HEK293 (cell line): ENCODE measurements around the gene RPL22.

Source experiments
- CTCF ChIA-PET: fragments of 350-600 bp; formaldehyde crosslinking; extraction: SDS; loops from one replicate; lab custom pipeline; 2021; ENCODE audit warnings: antibody characterized with exemption; lab: Yijun Ruan, JAX
- POLR2A ChIA-PET: fragments of 300-600 bp; formaldehyde crosslinking; extraction: SDS; loops from one replicate; lab custom pipeline; 2020; ENCODE audit warnings: antibody characterized with exemption, inconsistent platforms; lab: Yijun Ruan, JAX
- H3K27ac ChIP-seq: fragments of 200-500 bp; sonication (Bioruptor generic); 2 replicates; pipeline ENCODE4 v1.5.1; 2014; ENCODE audit warnings: low read depth, low read length, control low read depth, inconsistent platforms; ENCODE audit errors: extremely low read depth
- H3K36me3 ChIP-seq, 2 experiments: fragments of 200-500 bp in 1 of 2; sonication (Bioruptor generic) in 1 of 2; 1 replicate in 1 of 2; 2 replicates in 1 of 2; pipeline ENCODE4 v1.5.1; 2014 to 2017; ENCODE audit warnings: inconsistent platforms in 2 of 2, low read length in 2 of 2; ENCODE audit not compliant: control insufficient read depth in 2 of 2, insufficient read depth in 1 of 2
- H3K4me1 ChIP-seq: fragments of 200-500 bp; sonication (Bioruptor generic); 2 replicates; pipeline ENCODE4 v1.5.1; 2014; ENCODE audit warnings: mild to moderate bottlenecking, low read length, inconsistent platforms; ENCODE audit not compliant: control insufficient read depth, insufficient read depth
- H3K4me3 ChIP-seq: 2 replicates; pipeline ENCODE4 v1.5.1; 2011; ENCODE audit warnings: low read depth, mild to moderate bottlenecking, control low read depth, low read length, moderate library complexity
- H3K9me3 ChIP-seq: fragments of 200-500 bp; sonication (Bioruptor generic); 2 replicates; pipeline ENCODE4 v1.5.1; 2014; ENCODE audit warnings: low read depth, low read length, inconsistent platforms; ENCODE audit not compliant: control insufficient read depth, insufficient read depth
- EGR2 ChIP-seq: fragments of 450-650 bp; formaldehyde crosslinking; IDR thresholded peaks from 2 replicates; pipeline ENCODE4 v1.5.1; 2016; ENCODE audit warnings: low read depth, missing biosample characterization, missing genetic modification characterization
- GLI2 ChIP-seq: fragments of 450-650 bp; formaldehyde crosslinking; IDR thresholded peaks from 2 replicates; pipeline ENCODE4; 2017; ENCODE audit warnings: missing biosample characterization, missing genetic modification characterization, low read depth, borderline replicate concordance
- KLF10 ChIP-seq: fragments of 450-650 bp; IDR thresholded peaks from 2 replicates; pipeline ENCODE4 v1.5.1; 2018; ENCODE audit warnings: missing biosample characterization, mild to moderate bottlenecking, missing genetic modification characterization
- OSR2 ChIP-seq: fragments of 450-650 bp; formaldehyde crosslinking; IDR thresholded peaks from 2 replicates; pipeline ENCODE4 v1.5.1; 2016; ENCODE audit warnings: missing biosample characterization, missing genetic modification characterization
- SCRT1 ChIP-seq: fragments of 450-650 bp; formaldehyde crosslinking; IDR thresholded peaks from 2 replicates; pipeline ENCODE4 v1.5.1; 2016; ENCODE audit warnings: missing biosample characterization, missing genetic modification characterization, borderline replicate concordance
- SCRT2 ChIP-seq: fragments of 450-650 bp; formaldehyde crosslinking; IDR thresholded peaks from 2 replicates; pipeline ENCODE4 v1.5.1; 2016; ENCODE audit warnings: missing biosample characterization, missing genetic modification characterization
- SP3 ChIP-seq: fragments of 450-650 bp; formaldehyde crosslinking; IDR thresholded peaks from 2 replicates; pipeline ENCODE4 v1.5.1; 2016; ENCODE audit warnings: missing biosample characterization, missing genetic modification characterization
- WT1 ChIP-seq: fragments of 450-650 bp; formaldehyde crosslinking; IDR thresholded peaks from 2 replicates; pipeline ENCODE4 v1.5.1; 2016; ENCODE audit warnings: missing biosample characterization, missing genetic modification characterization
- ZBTB8A ChIP-seq: fragments of 450-650 bp; formaldehyde crosslinking; IDR thresholded peaks from 2 replicates; pipeline ENCODE4 v1.5.1; 2016; ENCODE audit warnings: missing biosample characterization, missing genetic modification characterization
- ZFHX2 ChIP-seq: fragments of 450-650 bp; formaldehyde crosslinking; conservative IDR thresholded peaks from 2 replicates; pipeline ENCODE4 v1.5.1; 2016; ENCODE audit warnings: missing biosample characterization, missing genetic modification characterization
- ZFP41 ChIP-seq: fragments of 450-650 bp; formaldehyde crosslinking; IDR thresholded peaks from 2 replicates; pipeline ENCODE4 v1.5.1; 2016; ENCODE audit warnings: missing biosample characterization, missing genetic modification characterization, borderline replicate concordance
- ZIC2 ChIP-seq: fragments of 450-650 bp; formaldehyde crosslinking; IDR thresholded peaks from 2 replicates; pipeline ENCODE4 v1.5.1; 2016; ENCODE audit warnings: missing biosample characterization, missing genetic modification characterization
- ZNF140 ChIP-seq: fragments of 450-650 bp; formaldehyde crosslinking; IDR thresholded peaks from 2 replicates; pipeline ENCODE4 v1.5.1; 2016; ENCODE audit warnings: missing biosample characterization, missing genetic modification characterization
- ZNF174 ChIP-seq: fragments of 450-650 bp; formaldehyde crosslinking; IDR thresholded peaks from 2 replicates; pipeline ENCODE4 v1.5.0; 2017; ENCODE audit warnings: missing biosample characterization, mild to moderate bottlenecking, missing genetic modification characterization
- ZNF274 ChIP-seq, 2 experiments: fragments of 200-500 bp in 1 of 2; fragments of 450-650 bp in 1 of 2; sonication (Bioruptor generic) in 1 of 2; formaldehyde crosslinking in 1 of 2; IDR thresholded peaks; 2 replicates each; pipeline versions ENCODE4 v1.5.1 to v1.6.1; 2014 to 2016; ENCODE audit warnings: borderline replicate concordance in 1 of 2, inconsistent platforms in 1 of 2, low read length in 1 of 2, missing biosample characterization in 1 of 2, missing genetic modification characterization in 1 of 2
- ZNF416 ChIP-seq: fragments of 450-650 bp; formaldehyde crosslinking; IDR thresholded peaks from 2 replicates; pipeline ENCODE4 v1.5.1; 2016; ENCODE audit warnings: missing biosample characterization, missing genetic modification characterization
- ZNF530 ChIP-seq: fragments of 450-650 bp; formaldehyde crosslinking; IDR thresholded peaks from 2 replicates; pipeline ENCODE4 v1.5.1; 2016; ENCODE audit warnings: low read depth, missing biosample characterization, missing genetic modification characterization
- ZNF555 ChIP-seq: fragments of 450-650 bp; formaldehyde crosslinking; conservative IDR thresholded peaks from 2 replicates; pipeline ENCODE4 v1.5.1; 2017; ENCODE audit warnings: missing biosample characterization, mild to moderate bottlenecking, missing genetic modification characterization, inconsistent platforms
- ZNF558 ChIP-seq: fragments of 450-650 bp; formaldehyde crosslinking; IDR thresholded peaks from 2 replicates; pipeline ENCODE4 v1.5.1; 2016; ENCODE audit warnings: missing biosample characterization, missing genetic modification characterization
- ZNF560 ChIP-seq: fragments of 450-650 bp; formaldehyde crosslinking; IDR thresholded peaks from 2 replicates; pipeline ENCODE4 v1.5.1; 2017; ENCODE audit warnings: missing biosample characterization, missing genetic modification characterization, borderline replicate concordance
- ZNF830 ChIP-seq: fragments of 450-650 bp; IDR thresholded peaks from 2 replicates; pipeline ENCODE4 v1.5.0; 2018; ENCODE audit warnings: missing biosample characterization, missing genetic modification characterization, low read depth, mild to moderate bottlenecking, moderate library complexity
- TF ChIP-seq, protein P1 (sequence below): fragments of 450-650 bp; formaldehyde crosslinking; IDR thresholded peaks from 2 replicates; pipeline ENCODE4 v1.5.1; 2016; ENCODE audit warnings: missing biosample characterization, missing genetic modification characterization
- TF ChIP-seq, protein P2 (sequence below): fragments of 450-650 bp; formaldehyde crosslinking; IDR thresholded peaks from 2 replicates; pipeline ENCODE4 v1.5.1; 2016; ENCODE audit warnings: missing biosample characterization, missing genetic modification characterization
- TF ChIP-seq, protein P3 (sequence below): fragments of 450-650 bp; formaldehyde crosslinking; IDR thresholded peaks from 2 replicates; pipeline ENCODE4 v1.5.1; 2016; ENCODE audit warnings: missing biosample characterization, missing genetic modification characterization, borderline replicate concordance
- TF ChIP-seq, protein P4 (sequence below): fragments of 450-650 bp; formaldehyde crosslinking; IDR thresholded peaks from 2 replicates; pipeline ENCODE4 v1.5.1; 2017; ENCODE audit warnings: missing biosample characterization, missing genetic modification characterization

RPL22 gene

DNA sequence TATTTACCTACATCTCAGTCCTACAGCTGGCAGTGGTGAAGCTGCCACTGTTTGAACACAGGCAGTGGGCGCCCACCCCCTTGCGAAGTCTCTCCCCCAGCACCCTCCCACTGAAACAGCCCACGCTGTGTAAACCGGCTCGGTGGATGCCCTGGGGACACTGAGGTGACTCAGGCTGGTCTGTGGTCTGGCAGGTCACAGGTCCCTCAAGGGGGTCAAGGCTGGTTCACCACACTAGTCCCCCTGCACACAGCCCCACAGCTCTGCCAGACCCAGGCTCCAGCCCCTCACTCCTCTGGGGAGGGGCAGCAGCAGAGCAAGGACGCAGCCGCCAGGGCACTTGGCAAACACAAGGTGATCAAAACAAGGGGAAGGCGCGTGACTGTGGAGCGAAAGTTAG, 26.8 kb downstream of the RPL22 start (continued):
- TF ChIP-seq ZFP41 (tag by site-specific recombination) = no peak
- TF ChIP-seq ZFHX2 = peak; percentile 87
- TF ChIP-seq KLF10 (tag by site-specific recombination) = no peak
- TF ChIP-seq OSR2 = no peak
- no peak for TF ChIP-seq ZNF560
- no peak for TF ChIP-seq ZNF140 (tag by site-specific recombination)

DNA sequence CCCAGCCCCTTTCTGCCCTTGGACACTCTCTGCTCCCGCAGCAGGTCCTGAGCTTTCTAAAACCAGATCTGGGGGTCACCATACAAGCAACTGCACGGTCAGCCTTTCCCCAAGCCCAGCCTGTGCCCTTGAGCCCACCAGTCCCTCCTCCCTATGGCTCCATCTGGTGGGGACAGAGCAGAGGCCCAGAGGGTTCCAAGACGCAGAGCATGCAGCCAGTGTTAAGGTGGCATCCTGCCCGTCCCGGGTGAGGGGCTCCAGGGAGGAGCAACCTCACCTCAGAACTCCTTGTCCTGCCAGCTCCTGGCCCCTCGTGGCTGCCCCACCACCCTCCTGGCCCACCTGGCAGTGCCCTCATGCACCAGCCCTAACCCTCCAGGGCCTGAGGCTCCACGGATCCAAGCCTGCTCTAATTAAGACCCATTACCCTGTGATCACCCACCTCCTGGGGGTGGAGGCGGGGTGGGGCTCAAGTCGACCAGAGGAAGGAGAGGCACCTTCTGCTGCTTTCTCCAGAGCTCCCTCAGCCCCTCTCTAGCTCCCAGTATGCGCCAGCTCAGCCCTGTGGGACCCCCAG, 27.8 kb downstream of the RPL22 start:
- CTCF ChIA-PET = interaction anchor here (0.6 to 1.2 kb wide), 5 partner anchors 14 to 139 kb away, joined by 3 to 5 read pairs (median 3); no protein-coding TSS in a partner anchor
- POLR2A ChIA-PET = no interaction called here
- Histone ChIP-seq H3K36me3 (no peaks in the 10 kb centered on the region), H3K9me3 (no peaks in the 10 kb centered on the region), H3K4me1 (no peaks in the 10 kb centered on the region), H3K4me3 (no peak overlapping the region), H3K27ac (no peak overlapping the region)
- TF ChIP-seq ZNF416 (tag by site-specific recombination) = no peak
- peak; percentile 37 for TF ChIP-seq ZBTB8A (tag by site-specific recombination)
- TF ChIP-seq, protein P1, sequence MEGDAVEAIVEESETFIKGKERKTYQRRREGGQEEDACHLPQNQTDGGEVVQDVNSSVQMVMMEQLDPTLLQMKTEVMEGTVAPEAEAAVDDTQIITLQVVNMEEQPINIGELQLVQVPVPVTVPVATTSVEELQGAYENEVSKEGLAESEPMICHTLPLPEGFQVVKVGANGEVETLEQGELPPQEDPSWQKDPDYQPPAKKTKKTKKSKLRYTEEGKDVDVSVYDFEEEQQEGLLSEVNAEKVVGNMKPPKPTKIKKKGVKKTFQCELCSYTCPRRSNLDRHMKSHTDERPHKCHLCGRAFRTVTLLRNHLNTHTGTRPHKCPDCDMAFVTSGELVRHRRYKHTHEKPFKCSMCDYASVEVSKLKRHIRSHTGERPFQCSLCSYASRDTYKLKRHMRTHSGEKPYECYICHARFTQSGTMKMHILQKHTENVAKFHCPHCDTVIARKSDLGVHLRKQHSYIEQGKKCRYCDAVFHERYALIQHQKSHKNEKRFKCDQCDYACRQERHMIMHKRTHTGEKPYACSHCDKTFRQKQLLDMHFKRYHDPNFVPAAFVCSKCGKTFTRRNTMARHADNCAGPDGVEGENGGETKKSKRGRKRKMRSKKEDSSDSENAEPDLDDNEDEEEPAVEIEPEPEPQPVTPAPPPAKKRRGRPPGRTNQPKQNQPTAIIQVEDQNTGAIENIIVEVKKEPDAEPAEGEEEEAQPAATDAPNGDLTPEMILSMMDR = peak; percentile 78
- no peak for TF ChIP-seq EGR2 (tag by site-specific recombination)
- TF ChIP-seq SCRT2 (tag by site-specific recombination) = no peak

DNA sequence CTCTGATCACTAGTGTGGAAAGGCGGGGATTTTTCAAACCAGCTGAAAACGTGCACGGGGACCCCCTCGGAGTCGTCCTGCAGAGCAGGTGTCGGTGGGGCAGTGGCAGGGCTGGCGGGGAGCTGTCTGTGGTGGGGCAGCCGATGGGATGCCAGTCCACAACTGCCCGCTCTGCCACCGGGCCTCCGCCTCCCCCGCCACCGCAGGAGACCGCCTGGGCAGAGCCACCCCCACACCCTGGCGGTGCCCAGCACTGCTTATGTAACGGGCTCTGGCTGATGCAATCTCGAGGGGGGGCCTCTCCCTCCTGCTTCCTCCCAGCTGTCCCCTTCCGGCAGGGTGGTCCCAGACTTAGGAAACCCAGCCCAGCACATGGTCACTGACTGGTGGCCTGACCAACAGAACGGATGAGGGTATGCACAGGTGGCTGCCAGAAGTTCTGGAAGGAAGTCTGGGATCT, 28.6 kb downstream of the RPL22 start:
- H3K4me1 ChIP-seq = no peaks in the 10 kb centered on the region
- CTCF ChIA-PET = interaction anchor here (0.6 to 1.0 kb wide), 2 partner anchors 129 to 138 kb away, joined by 3 to 5 read pairs; no protein-coding TSS in a partner anchor
- H3K36me3 ChIP-seq = no peaks in the 10 kb centered on the region
- POLR2A ChIA-PET = no interaction called here
- no peak overlapping the region for H3K27ac ChIP-seq
- H3K4me3 ChIP-seq = no peak overlapping the region
- no peaks in the 10 kb centered on the region for H3K9me3 ChIP-seq
- TF ChIP-seq ZNF530 (tag by site-specific recombination) (no peak), ZFHX2 (peak; percentile 32; the same call in 1 of the 2 replicates), ZNF174 (no peak), SCRT1 (tag by site-specific recombination) (no peak), ZNF274 (IDR thresholded peaks at IDR 0.05; ENCODE audit: low read length) (no peak), ZNF274 (tag by site-specific recombination; IDR thresholded peaks at IDR 0.05; ENCODE audit: borderline replicate concordance) (no peak), ZNF560 (no peak), WT1 (tag by site-specific recombination) (no peak), ZNF558 (no peak), SP3 (tag by site-specific recombination) (no peak), ZIC2 (tag by site-specific recombination) (peak; percentile 55), ZNF830 (tag by site-specific recombination) (no peak), ZNF555 (tag by site-specific recombination) (no peak), GLI2 (tag by site-specific recombination) (no peak)
- TF ChIP-seq, protein P2, sequence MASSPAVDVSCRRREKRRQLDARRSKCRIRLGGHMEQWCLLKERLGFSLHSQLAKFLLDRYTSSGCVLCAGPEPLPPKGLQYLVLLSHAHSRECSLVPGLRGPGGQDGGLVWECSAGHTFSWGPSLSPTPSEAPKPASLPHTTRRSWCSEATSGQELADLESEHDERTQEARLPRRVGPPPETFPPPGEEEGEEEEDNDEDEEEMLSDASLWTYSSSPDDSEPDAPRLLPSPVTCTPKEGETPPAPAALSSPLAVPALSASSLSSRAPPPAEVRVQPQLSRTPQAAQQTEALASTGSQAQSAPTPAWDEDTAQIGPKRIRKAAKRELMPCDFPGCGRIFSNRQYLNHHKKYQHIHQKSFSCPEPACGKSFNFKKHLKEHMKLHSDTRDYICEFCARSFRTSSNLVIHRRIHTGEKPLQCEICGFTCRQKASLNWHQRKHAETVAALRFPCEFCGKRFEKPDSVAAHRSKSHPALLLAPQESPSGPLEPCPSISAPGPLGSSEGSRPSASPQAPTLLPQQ (tag by site-specific recombination) = no peak
- TF ChIP-seq, protein P3, sequence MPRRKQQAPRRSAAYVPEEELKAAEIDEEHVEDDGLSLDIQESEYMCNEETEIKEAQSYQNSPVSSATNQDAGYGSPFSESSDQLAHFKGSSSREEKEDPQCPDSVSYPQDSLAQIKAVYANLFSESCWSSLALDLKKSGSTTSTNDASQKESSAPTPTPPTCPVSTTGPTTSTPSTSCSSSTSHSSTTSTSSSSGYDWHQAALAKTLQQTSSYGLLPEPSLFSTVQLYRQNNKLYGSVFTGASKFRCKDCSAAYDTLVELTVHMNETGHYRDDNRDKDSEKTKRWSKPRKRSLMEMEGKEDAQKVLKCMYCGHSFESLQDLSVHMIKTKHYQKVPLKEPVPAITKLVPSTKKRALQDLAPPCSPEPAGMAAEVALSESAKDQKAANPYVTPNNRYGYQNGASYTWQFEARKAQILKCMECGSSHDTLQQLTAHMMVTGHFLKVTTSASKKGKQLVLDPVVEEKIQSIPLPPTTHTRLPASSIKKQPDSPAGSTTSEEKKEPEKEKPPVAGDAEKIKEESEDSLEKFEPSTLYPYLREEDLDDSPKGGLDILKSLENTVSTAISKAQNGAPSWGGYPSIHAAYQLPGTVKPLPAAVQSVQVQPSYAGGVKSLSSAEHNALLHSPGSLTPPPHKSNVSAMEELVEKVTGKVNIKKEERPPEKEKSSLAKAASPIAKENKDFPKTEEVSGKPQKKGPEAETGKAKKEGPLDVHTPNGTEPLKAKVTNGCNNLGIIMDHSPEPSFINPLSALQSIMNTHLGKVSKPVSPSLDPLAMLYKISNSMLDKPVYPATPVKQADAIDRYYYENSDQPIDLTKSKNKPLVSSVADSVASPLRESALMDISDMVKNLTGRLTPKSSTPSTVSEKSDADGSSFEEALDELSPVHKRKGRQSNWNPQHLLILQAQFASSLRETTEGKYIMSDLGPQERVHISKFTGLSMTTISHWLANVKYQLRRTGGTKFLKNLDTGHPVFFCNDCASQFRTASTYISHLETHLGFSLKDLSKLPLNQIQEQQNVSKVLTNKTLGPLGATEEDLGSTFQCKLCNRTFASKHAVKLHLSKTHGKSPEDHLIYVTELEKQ = no peak
- TF ChIP-seq, protein P4, sequence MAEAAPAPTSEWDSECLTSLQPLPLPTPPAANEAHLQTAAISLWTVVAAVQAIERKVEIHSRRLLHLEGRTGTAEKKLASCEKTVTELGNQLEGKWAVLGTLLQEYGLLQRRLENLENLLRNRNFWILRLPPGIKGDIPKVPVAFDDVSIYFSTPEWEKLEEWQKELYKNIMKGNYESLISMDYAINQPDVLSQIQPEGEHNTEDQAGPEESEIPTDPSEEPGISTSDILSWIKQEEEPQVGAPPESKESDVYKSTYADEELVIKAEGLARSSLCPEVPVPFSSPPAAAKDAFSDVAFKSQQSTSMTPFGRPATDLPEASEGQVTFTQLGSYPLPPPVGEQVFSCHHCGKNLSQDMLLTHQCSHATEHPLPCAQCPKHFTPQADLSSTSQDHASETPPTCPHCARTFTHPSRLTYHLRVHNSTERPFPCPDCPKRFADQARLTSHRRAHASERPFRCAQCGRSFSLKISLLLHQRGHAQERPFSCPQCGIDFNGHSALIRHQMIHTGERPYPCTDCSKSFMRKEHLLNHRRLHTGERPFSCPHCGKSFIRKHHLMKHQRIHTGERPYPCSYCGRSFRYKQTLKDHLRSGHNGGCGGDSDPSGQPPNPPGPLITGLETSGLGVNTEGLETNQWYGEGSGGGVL (tag by site-specific recombination) = no peak
